GM21717 (cell line): Measurements from ENCODE around the gene CHL1.

ENCODE experiments used
- ATAC-seq: cut with Tn5 transposase; IDR thresholded peaks from one replicate; pipeline ENCODE4 v1.9.1; 2021; ENCODE audit warnings: mild to moderate bottlenecking, moderate library complexity; ENCODE audit not compliant: unreplicated experiment

CHL1 gene

DNA sequence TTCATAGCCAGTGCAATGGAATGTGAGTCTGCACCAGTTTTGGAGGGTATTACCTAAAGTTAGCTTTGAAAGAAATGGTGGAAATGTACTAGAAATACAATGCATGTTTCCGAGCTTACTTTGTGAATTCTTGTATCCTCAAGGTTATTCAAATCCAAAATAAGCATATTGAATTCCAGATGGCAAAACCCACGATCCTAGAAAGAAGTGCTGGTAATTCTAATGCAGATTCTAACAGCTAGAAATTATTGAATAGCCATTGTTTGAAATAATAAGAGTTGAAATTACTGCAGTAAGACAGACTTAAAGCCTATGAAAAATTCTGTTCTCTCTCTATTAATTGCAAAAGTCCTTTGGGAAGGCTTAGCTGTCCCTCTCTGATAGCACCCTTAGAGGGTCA is 258.4 kb downstream of the CHL1 start:
- ATAC-seq = no peak

DNA sequence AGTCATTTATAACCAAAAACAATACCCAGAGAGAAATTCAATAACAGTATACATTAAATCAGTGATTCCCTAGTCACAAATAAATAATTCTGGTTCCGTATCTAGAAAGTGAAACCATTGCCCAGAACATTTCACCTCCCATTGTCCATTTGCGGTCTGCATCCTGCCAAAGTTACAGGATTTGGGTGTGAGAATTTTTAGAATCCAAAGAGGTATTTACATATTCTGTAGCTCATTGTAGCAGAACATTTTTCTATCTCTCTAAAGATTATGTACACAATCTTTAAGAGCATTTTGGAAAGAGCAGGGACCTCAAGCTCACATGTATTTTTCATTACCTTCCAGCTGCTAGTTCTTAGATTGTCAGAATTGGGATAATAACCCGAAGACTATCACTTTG is 261.6 kb downstream of the CHL1 start:
- no peak for ATAC-seq

DNA sequence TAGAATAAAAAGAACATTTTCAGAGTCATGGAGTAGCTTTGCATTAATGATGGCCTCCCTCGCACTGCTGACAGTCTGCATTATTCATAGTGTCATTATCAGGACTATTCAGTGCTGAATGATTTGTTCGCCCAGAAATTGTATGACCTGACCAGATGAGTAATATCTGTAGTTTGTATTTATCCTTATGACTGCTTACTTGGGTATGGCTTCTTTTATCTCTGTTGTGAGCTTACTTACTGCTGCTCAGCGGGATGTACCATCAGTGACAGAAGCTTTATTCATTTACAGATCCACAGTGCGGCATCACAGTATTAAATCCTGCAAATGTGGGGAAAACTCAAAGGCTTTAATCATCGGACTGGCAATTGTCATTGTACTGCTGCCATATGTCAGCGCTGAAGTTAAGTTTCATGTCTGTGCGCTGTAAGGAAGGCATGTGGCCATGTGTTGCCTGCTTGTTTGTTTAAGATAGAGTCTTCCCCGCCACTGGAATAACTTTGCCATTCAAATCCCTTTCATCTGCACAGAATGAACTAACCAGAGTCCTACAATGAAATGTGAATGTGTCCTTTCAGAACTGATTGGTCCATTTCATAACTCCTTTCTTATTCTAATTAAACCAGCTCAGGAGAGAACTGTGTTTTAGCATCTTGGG is 262.2 kb downstream of the CHL1 start:
- ATAC-seq = no peak
